Mucosa of rectum (tissue), 2 donors: ENCODE results near the gene PIP4K2C.
"Not testable (repeated sequence)": the region's sequence is repeated elsewhere in the genome, so short reads cannot be mapped to it uniquely, and the experiment has no call there.

ENCODE experiments used
- H3K27ac ChIP-seq, 2 donors: one replicate each; pipeline ENCODE4 v1.7.0; 2013; ENCODE audit warnings: inconsistent platforms in 2 of 2, low read depth in 2 of 2, low read length in 2 of 2
- H3K27me3 ChIP-seq, 2 donors: one replicate each; pipeline ENCODE4 v1.7.0; 2013; ENCODE audit warnings: low read length in 2 of 2; ENCODE audit not compliant: control insufficient read depth in 2 of 2, insufficient read depth in 2 of 2
- H3K36me3 ChIP-seq, 2 donors: one replicate each; pipeline ENCODE4 v1.7.0; 2013; ENCODE audit warnings: low read length in 2 of 2; ENCODE audit not compliant: control insufficient read depth in 2 of 2, insufficient read depth in 2 of 2
- H3K4me1 ChIP-seq, 2 donors: one replicate each; pipeline ENCODE4 v1.7.0; 2013; ENCODE audit warnings: low read length in 2 of 2, mild to moderate bottlenecking in 1 of 2; ENCODE audit not compliant: control insufficient read depth in 2 of 2, insufficient read depth in 2 of 2
- H3K4me3 ChIP-seq, 2 donors: one replicate each; pipeline ENCODE4 v1.7.0; 2013; ENCODE audit warnings: low read length in 2 of 2
- H3K9ac ChIP-seq, 2 donors: one replicate each; pipeline ENCODE4 v1.7.0; 2013; ENCODE audit warnings: low read length in 2 of 2, low read depth in 1 of 2, mild to moderate bottlenecking in 1 of 2
- H3K9me3 ChIP-seq, 2 donors: one replicate each; pipeline ENCODE4 v1.7.0; 2013; ENCODE audit warnings: low read length in 2 of 2; ENCODE audit not compliant: control insufficient read depth in 2 of 2
- donor health status: healthy.
- donor health status: Normal muscosa, but diverticular disease.

Gene PIP4K2C

GRCh38 chr12:57584050-57584449, 6.9 kb upstream of the PIP4K2C start:
- H3K27ac ChIP-seq = no peak overlapping the region
- H3K4me1 ChIP-seq = no peaks in the 10 kb centered on the region
- no peak overlapping the region for H3K9ac ChIP-seq
- no peaks in the 10 kb centered on the region for H3K9me3 ChIP-seq
- no peak overlapping the region for H3K4me3 ChIP-seq
- peaks cover 6 to 7% of the 10 kb centered on the region in 2 donors for H3K27me3 ChIP-seq
- H3K36me3 ChIP-seq = no peaks in the 10 kb centered on the region

- Histone ChIP-seq H3K9ac (no peak overlapping the region), H3K36me3 (no peaks in the 10 kb centered on the region)
Observed at GRCh38 chr12:57584690-57585089, 6.3 kb upstream of the PIP4K2C start.

GRCh38 chr12:57585156-57585555, 5.8 kb upstream of the PIP4K2C start:
- Histone ChIP-seq H3K27ac (no peak overlapping the region), H3K36me3 (no peaks in the 10 kb centered on the region), H3K9me3 (no peaks in the 10 kb centered on the region), H3K4me1 (no peaks in the 10 kb centered on the region), H3K9ac (no peak overlapping the region), H3K27me3 (peaks cover 6 to 7% of the 10 kb centered on the region in 2 donors), H3K4me3 (no peak overlapping the region)

More at GRCh38 chr12:57584690-57585089, 6.3 kb upstream of the PIP4K2C start:
- Histone ChIP-seq H3K4me1 (no peaks in the 10 kb centered on the region), H3K27me3 (peaks cover 6 to 7% of the 10 kb centered on the region in 2 donors), H3K27ac (no peak overlapping the region), H3K4me3 (no peak overlapping the region), H3K9me3 (no peaks in the 10 kb centered on the region)

- no peaks in the 10 kb centered on the region for H3K9me3 ChIP-seq
- H3K4me3 ChIP-seq = no peak overlapping the region
Observed at GRCh38 chr12:57586128-57586527, 4.9 kb upstream of the PIP4K2C start.

GRCh38 chr12:57586832-57587429, 4.1 kb upstream of the PIP4K2C start:
- Histone ChIP-seq H3K4me1 (peaks cover 8% of the 10 kb centered on the region in 2 donors), H3K27ac (no peak overlapping the region), H3K9me3 (no peaks in the 10 kb centered on the region), H3K27me3 (peaks cover 6 to 7% of the 10 kb centered on the region in 2 donors), H3K9ac (no peak overlapping the region), H3K36me3 (no peaks in the 10 kb centered on the region), H3K4me3 (no peak overlapping the region)

More at GRCh38 chr12:57586128-57586527, 4.9 kb upstream of the PIP4K2C start:
- H3K4me1 ChIP-seq = peaks cover 4% of the 10 kb centered on the region in 2 donors
- H3K36me3 ChIP-seq = no peaks in the 10 kb centered on the region
- no peak overlapping the region for H3K9ac ChIP-seq
- H3K27ac ChIP-seq = no peak overlapping the region
- H3K27me3 ChIP-seq = peaks cover 6 to 7% of the 10 kb centered on the region in 2 donors

GRCh38 chr12:57588951-57589610, 1.9 kb upstream of the PIP4K2C start:
- not testable (repeated sequence) for H3K36me3 ChIP-seq, H3K4me3 ChIP-seq, H3K9ac ChIP-seq, H3K27ac ChIP-seq, H3K9me3 ChIP-seq, H3K27me3 ChIP-seq
- H3K4me1 ChIP-seq = peaks cover 11 to 12% of the 10 kb centered on the region in 2 donors

- Histone ChIP-seq H3K27ac (peak overlapping the region in 1 of 2 donors; percentile 74), H3K9ac (peak overlapping the region; percentile 82 to 85), H3K27me3 (peaks cover 0 to 7% of the 10 kb centered on the region in 2 donors), H3K9me3 (no peaks in the 10 kb centered on the region), H3K4me3 (peak overlapping the region; percentile 89 to 94), H3K36me3 (peaks cover 5 to 9% of the 10 kb centered on the region in 2 donors), H3K4me1 (peaks cover 11 to 12% of the 10 kb centered on the region in 2 donors)
Observed at GRCh38 chr12:57590479-57590863, 521 bp upstream of the PIP4K2C start.

- Histone ChIP-seq H3K9me3 (no peaks in the 10 kb centered on the region), H3K27ac (peak overlapping the region; percentile 72 to 74), H3K4me3 (peak overlapping the region; percentile 89 to 94), H3K9ac (peak overlapping the region; percentile 82 to 85), H3K27me3 (peaks cover 0 to 7% of the 10 kb centered on the region in 2 donors), H3K36me3 (peaks cover 10 to 19% of the 10 kb centered on the region in 2 donors), H3K4me1 (peaks cover 11 to 12% of the 10 kb centered on the region in 2 donors)
Observed at GRCh38 chr12:57591782-57592325, 862 bp downstream of the PIP4K2C start.

- Histone ChIP-seq H3K27ac (no peak overlapping the region), H3K27me3 (peaks cover 0 to 6% of the 10 kb centered on the region in 2 donors), H3K9ac (no peak overlapping the region), H3K4me1 (peaks cover 11 to 12% of the 10 kb centered on the region in 2 donors), H3K4me3 (peak overlapping the region in 1 of 2 donors; percentile 89), H3K9me3 (no peaks in the 10 kb centered on the region), H3K36me3 (peaks cover 11 to 21% of the 10 kb centered on the region in 2 donors)
Observed at GRCh38 chr12:57592551-57593165, 1.7 kb downstream of the PIP4K2C start.

- Histone ChIP-seq H3K4me3 (no peak overlapping the region), H3K27ac (no peak overlapping the region), H3K4me1 (peaks cover 11 to 12% of the 10 kb centered on the region in 2 donors), H3K9ac (no peak overlapping the region), H3K9me3 (no peaks in the 10 kb centered on the region), H3K36me3 (peaks cover 15 to 21% of the 10 kb centered on the region in 2 donors), H3K27me3 (peaks cover 0 to under 1% of the 10 kb centered on the region in 2 donors)
Observed at GRCh38 chr12:57593187-57593586, 2.2 kb downstream of the PIP4K2C start.
